Brain microvascular endothelial cell (primary cell): ENCODE measurements around the gene ZNF423.

Source experiments
- DNase-seq: peaks from one replicate; pipeline ENCODE4 v3.0.0-alpha.2; 2020
- H3K27ac ChIP-seq: fragments of 250-450 bp; sonication (Bioruptor Pico); 2 replicates; pipeline ENCODE4 v1.5.1; 2020; ENCODE audit warnings: mild to moderate bottlenecking, moderate library complexity
- H3K27me3 ChIP-seq: fragments of 250-450 bp; sonication (Bioruptor Pico); replicated peaks from 2 replicates; pipeline ENCODE4 v1.5.1; 2020; ENCODE audit warnings: mild to moderate bottlenecking
- H3K36me3 ChIP-seq: fragments of 250-450 bp; sonication (Bioruptor Pico); replicated peaks from 2 replicates; pipeline ENCODE4 v1.5.1; 2020; ENCODE audit warnings: mild to moderate bottlenecking
- H3K4me3 ChIP-seq: 2 replicates; pipeline ENCODE4 v1.5.1; 2011; ENCODE audit warnings: low read depth, mild to moderate bottlenecking, control low read depth, low read length, moderate library complexity
- in situ Hi-C: cut with HindIII; loops from 2 replicates; pipeline ENCODE4 v1.10.0; 2017; ENCODE audit warnings: low sequenced_read_pairs, low pct_ligation_motif_present
- TF ChIP-seq, protein P1 (sequence below): IDR thresholded peaks from 2 replicates; pipeline ENCODE4 v1.5.1; 2011; ENCODE audit warnings: low read depth, mild to moderate bottlenecking, moderate library complexity, low read length, control low read depth, inconsistent platforms; ENCODE audit errors: missing control alignments

The ZNF423 gene

DNA sequence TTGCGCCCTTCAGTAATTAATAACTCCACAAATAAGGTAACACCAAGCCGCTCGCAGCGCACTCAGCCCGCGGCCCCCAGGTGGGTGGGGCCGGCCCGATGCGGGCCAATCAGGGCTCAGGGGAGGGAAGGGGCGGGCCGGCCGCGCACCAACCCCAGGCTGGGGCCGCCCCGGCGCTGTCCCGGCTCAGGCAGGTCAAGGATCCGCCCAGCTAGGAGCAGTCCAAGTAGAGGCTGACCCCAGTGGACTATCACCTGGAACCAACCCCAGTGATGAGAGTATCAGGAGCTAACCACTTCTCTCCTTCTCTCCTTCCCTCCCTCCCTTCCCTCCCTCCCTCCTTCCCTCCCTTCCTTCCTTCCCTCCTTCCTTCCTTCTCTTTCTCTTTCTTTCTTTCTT lies 371.5 kb downstream of the ZNF423 start:
- no peak overlapping the region for H3K4me3 ChIP-seq
- H3K27ac ChIP-seq, result no peak overlapping the region
- H3K27me3 ChIP-seq, result no peaks in the 10 kb centered on the region
- H3K36me3 ChIP-seq, result no peaks in the 10 kb centered on the region
- in situ Hi-C loops, result no loop called here
- TF ChIP-seq, protein P1, sequence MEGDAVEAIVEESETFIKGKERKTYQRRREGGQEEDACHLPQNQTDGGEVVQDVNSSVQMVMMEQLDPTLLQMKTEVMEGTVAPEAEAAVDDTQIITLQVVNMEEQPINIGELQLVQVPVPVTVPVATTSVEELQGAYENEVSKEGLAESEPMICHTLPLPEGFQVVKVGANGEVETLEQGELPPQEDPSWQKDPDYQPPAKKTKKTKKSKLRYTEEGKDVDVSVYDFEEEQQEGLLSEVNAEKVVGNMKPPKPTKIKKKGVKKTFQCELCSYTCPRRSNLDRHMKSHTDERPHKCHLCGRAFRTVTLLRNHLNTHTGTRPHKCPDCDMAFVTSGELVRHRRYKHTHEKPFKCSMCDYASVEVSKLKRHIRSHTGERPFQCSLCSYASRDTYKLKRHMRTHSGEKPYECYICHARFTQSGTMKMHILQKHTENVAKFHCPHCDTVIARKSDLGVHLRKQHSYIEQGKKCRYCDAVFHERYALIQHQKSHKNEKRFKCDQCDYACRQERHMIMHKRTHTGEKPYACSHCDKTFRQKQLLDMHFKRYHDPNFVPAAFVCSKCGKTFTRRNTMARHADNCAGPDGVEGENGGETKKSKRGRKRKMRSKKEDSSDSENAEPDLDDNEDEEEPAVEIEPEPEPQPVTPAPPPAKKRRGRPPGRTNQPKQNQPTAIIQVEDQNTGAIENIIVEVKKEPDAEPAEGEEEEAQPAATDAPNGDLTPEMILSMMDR, result no peak
- DNase-seq, result no peak

DNA sequence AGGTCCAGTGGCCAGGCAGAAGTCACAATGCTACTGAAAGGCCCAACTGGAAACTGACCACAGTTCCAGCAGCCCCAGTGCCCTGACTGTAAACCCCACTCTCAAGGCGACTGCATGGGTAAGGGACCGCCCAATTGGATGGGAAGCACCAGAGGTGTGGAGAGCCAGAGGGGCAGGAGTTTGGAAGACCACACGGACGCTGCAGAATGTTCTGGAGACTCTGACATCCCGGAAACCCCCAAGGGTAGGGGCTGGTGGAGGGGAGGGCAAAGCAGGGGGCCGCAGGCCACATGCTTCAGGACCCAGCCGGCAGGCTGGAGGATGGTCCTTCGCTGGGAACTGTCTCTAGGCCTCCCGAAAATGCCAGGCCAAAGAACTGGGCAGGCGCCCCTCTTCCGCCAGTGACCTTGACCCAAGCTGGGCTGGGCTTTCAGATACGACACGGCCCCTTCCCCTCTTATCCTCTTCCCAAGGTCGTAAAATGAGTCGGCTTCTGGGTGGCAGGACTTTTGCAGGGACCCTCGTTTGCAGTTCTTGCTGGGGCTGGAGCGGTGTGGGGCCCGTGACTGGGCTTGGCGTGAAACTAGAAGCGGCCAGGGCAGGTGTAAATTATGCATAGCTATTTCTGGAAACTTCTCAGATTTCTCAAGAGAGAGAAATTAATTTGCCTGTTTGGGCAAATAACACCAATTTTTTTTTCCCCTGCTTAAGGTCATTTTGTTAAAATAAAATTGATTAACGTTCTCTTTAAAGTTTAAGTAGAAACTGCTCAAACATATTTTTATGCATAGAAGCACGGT lies 372.1 kb downstream of the ZNF423 start:
- H3K4me3 ChIP-seq, result no peak overlapping the region
- H3K27ac ChIP-seq, result no peak overlapping the region
- TF ChIP-seq, protein P1, result no peak
- H3K36me3 ChIP-seq, result no peaks in the 10 kb centered on the region
- DNase-seq, result no peak
- H3K27me3 ChIP-seq, result no peaks in the 10 kb centered on the region
- in situ Hi-C loops, result no loop called here

DNA sequence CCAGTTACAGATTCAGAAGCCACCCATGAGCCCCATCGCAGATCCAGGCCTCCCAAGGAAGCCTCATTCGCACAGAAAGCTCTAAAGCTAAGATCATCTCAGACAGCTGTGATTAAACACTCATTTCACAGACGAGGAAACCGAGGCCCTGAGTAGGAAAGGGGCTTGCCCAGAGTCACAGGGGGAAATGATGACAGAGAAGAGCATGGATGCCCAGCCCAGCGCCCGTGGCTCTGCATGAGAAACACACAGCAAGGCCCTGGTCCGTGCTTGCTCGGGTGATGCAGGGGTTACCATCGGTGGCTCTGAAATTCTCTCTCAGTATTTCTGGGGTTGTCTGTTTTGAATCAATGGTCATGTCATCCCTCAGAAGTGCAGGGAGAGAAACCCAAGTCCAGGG lies 372.7 kb downstream of the ZNF423 start:
- Histone ChIP-seq H3K27ac (no peak overlapping the region), H3K27me3 (no peaks in the 10 kb centered on the region), H3K36me3 (no peaks in the 10 kb centered on the region), H3K4me3 (no peak overlapping the region)
- TF ChIP-seq, protein P1, result no peak
- DNase-seq, result no peak
- in situ Hi-C loops, result no loop called here

DNA sequence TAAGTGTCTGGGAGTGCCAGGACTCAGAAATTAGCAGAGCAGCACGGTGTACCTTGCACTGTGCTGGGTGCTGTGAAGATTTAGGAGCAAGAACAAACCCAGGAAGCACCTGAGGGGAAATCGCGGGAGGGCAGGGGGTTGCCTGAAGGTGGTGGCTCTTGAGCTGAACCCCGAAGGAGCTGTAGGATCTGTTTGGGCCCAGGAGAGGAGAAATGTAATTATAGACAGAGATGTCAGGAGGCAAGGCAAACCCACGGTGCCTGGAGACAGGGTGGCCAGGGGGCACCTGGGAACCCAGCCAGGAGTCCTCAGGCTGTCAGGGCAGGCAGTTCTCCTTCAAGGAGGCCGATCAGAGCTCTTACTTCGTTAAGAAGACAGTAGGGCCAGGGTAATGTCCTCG lies 373.2 kb downstream of the ZNF423 start:
- no peak for DNase-seq
- H3K36me3 ChIP-seq, result no peaks in the 10 kb centered on the region
- no peak overlapping the region for H3K4me3 ChIP-seq
- H3K27ac ChIP-seq, result no peak overlapping the region
- in situ Hi-C loops, result no loop called here
- H3K27me3 ChIP-seq, result no peaks in the 10 kb centered on the region
- TF ChIP-seq, protein P1, result no peak

DNA sequence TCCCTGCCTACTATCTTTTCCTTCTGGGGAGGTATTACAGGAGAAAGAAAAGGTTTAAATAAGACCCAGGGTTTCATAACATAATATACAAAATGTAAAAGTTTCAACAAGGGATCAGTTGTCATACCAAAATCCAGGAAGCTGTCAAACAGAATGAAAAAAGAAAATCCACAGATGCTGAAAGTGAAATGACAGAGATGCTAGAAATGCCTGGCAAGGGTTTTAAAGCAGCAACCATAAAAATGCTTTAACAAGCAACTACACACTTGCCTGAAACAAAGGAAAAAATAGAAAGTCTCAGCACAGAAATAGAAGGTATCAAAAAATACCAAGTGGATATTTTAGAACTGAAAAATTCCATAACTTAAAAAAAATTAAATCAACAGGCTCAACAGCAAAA lies 377.3 kb downstream of the ZNF423 start:
- no peak for DNase-seq
- in situ Hi-C loops, result no loop called here
- H3K36me3 ChIP-seq, result no peaks in the 10 kb centered on the region
- H3K27ac ChIP-seq, result no peak overlapping the region
- H3K27me3 ChIP-seq, result no peaks in the 10 kb centered on the region
- H3K4me3 ChIP-seq, result no peak overlapping the region
- TF ChIP-seq, protein P1, result no peak

DNA sequence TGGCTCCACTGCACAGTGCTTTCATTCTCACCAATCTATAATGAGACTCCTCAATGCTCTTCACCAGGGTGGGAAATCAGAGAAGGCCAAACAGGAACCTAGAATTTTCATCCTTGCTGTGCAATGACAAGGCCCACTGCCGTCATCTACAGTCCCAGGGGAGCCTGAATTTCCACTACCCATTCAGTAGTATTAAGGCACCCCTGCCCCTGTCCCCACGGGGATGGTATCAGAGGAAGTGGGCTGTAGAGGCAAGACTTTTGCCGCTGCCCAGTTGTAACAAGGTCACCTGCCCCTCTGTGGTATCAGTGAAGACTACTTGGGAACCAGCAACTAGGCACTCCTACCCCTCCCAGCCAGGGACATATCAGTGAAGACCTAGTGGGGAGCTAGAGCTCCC lies 377.8 kb downstream of the ZNF423 start:
- H3K4me3 ChIP-seq, result no peak overlapping the region
- no peaks in the 10 kb centered on the region for H3K36me3 ChIP-seq
- in situ Hi-C loops, result no loop called here
- H3K27me3 ChIP-seq, result no peaks in the 10 kb centered on the region
- no peak overlapping the region for H3K27ac ChIP-seq
- TF ChIP-seq, protein P1, result no peak
- DNase-seq, result no peak
